Stimulated activated CD8-positive, alpha-beta memory T cell treated with anti-CD3 and anti-CD28 coated beads, Interleukin-7, amount 100 ng/mL, for 1 hour (primary cell): ENCODE measurements around the gene ACTR6.

Source experiments
- DNase-seq, 2 donors: peaks; one replicate each; pipeline ENCODE4 v3.0.0-alpha.2; 2020; ENCODE audit warnings: low read depth in 2 of 2

ACTR6 gene

GRCh38 chr12:100266585-100266834 is 65.9 kb downstream of the ACTR6 start:
- peak; percentile 79 to 92 for DNase-seq

GRCh38 chr12:100266835-100267602 is 66.4 kb downstream of the ACTR6 start, which contains the start of the genes DEPDC4 and SCYL2:
Gene DEPDC4 (minus strand): TSS chr12:100267079. CDS start chr12:100267076, 3 bp downstream.
Gene SCYL2 (plus strand): TSS chr12:100267177. CDS start chr12:100282971, 15,794 bp downstream.
- peak; percentile 82 to 85 for DNase-seq

- DNase-seq: peak; percentile 0 to 1
Observed at GRCh38 chr12:100267603-100268281, 67.1 kb downstream of the ACTR6 start.

GRCh38 chr12:100268835-100269564 is 68.4 kb downstream of the ACTR6 start:
- DNase-seq: no peak

- no peak for DNase-seq
Observed at GRCh38 chr12:100273782-100274181, 73.2 kb downstream of the ACTR6 start.
